GM18517 (cell line): ENCODE data around the gene MILR1.
"Not testable (repeated sequence)": the region's sequence is repeated elsewhere in the genome, so short reads cannot be mapped to it uniquely, and the experiment has no call there.

Source experiments
- ATAC-seq: cut with Tn5 transposase; IDR thresholded peaks from one replicate; pipeline ENCODE4 v1.9.1; 2021; ENCODE audit warnings: mild to moderate bottlenecking, moderate library complexity; ENCODE audit not compliant: unreplicated experiment

The MILR1 gene

DNA sequence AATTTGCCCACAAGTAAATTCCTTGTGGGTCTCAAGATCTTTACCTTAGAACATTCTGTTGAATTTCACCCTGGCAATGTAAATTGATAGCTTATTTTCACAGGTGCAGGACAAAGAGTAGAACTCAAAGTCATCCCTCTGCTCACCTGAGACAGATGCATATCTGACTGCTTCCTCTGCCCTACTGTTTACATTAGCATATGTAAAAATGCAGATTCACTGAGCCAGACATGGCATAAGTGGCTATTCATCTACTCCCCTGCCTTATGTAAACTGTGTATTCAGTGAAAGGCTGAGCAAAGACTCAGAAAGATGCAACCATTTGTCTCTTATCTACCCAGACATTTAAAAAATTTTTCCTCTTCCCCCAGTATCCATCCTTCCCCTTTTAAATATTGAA lies 22.3 kb upstream of the MILR1 start:
- no peak for ATAC-seq

DNA sequence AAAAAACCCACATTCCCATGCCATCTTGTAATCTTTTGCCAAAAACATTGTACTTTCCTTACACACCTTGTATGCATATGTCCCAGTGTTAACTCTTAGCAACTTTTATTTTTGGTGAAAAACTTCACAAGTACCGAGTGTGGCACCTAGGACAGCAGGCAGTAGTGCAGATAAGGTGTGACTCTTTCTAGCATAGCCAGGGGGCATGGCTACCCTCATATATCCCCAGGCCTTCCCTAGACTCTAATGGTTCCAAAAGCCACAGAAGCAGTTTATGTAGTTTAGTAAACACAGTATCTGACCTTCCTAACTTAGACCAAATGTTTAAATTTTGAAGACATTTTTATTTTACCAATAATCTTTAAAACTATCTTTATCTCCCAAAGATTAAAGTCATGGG lies 20.5 kb upstream of the MILR1 start:
- ATAC-seq = no peak

DNA sequence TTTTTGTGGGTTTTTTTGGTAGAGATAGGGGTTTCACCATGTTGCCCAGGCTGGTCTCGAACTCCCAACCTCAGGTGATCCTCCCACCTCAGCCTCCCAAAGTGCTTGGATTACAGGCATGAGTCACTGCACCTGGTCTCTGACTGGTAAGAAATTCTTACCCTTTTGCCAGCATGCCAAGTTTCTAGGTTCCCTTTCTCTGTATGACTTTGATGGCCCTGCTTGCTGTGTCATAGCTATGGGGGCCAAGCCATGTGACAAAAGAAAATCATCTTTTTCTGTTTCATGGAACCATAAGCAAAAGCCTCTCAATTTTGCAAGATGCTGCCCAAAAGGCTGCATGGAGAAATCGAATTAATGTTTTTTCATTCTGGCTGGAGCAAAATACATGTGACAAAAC lies 18.9 kb upstream of the MILR1 start:
- not testable (repeated sequence) for ATAC-seq

DNA sequence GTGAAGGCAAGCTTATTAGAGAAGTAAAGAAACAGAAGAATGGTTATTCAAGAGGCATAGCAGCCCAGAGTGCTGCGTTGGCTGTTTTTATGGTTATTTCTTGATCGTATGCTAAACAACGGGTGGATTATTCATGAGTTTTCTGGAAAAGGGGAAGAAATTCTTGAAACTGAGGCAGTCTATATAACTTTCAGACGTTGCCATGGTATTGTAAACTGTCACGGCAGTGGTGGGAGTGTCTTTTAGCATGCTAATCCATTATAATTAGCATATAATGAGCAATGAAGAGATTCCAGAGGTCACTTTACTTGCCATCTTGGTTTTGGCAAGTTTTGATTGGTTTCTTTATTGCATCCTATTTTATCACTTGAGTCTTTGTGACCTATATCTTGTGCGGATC lies 17.4 kb upstream of the MILR1 start:
- no peak for ATAC-seq

DNA sequence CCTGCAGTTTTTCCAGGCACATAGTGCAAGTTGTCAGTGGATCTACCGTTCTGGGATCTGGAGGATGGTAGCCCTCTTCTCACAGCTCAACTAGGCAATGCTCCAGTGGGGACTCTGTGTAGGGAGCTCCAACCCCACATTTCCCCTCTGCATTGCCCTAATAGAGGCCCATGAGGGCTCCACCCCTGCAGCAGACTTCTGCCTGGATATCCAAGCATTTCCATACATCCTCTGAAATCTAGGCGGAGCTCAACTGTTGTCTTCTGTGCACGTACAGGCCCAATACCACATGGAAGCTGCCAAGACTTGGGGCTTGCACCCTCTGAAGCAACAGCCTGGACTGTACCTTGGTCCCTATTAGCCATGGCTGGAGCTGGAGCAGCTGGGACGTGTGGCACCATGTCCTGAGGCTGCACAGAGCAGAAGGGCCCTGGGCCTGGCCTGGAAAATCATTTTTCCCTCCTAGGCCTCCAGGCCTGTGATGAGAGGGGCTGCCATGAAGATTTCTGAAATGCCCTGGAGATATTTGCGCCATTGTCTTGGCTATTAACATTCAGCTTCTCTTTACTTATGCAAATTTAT lies 10.9 kb upstream of the MILR1 start:
- no peak for ATAC-seq

DNA sequence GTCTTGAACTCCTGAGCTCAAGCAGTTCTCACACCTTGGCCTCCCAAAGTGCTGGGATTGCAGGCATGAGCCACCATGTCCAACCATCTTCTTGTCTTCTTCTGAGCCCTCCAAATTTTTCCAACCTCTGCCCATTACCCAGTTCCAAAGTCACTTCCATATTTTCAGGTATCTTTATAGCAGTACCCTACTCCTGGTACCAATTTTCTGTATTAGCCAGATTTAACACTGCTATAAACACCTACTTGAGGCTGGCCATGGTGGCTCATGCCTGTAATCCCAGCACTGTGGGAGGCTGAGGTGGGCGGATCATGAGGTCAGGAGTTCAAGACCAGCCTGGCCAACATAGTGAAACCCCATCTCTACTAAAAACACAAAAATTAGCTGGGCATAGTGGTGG lies 9.4 kb upstream of the MILR1 start:
- not testable (repeated sequence) for ATAC-seq

DNA sequence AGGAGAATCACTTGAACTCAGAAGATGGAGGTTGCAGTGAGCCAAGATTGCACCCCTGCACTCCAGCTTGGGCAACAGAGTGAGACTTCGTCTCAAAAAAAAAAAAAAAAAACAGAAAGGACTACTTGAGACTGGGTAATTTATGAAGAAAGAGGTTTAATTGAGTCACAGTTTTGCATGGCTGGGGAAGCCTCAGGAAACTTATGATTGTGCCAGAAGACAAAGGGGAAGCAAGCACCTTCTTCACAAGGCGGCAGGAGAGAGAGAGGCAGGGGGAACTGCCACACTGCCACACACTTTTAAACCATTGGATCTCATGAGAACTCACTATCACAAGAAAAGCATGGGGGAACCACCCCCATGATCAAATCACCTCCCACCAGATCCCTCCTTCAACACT lies 9.0 kb upstream of the MILR1 start:
- ATAC-seq = no peak

DNA sequence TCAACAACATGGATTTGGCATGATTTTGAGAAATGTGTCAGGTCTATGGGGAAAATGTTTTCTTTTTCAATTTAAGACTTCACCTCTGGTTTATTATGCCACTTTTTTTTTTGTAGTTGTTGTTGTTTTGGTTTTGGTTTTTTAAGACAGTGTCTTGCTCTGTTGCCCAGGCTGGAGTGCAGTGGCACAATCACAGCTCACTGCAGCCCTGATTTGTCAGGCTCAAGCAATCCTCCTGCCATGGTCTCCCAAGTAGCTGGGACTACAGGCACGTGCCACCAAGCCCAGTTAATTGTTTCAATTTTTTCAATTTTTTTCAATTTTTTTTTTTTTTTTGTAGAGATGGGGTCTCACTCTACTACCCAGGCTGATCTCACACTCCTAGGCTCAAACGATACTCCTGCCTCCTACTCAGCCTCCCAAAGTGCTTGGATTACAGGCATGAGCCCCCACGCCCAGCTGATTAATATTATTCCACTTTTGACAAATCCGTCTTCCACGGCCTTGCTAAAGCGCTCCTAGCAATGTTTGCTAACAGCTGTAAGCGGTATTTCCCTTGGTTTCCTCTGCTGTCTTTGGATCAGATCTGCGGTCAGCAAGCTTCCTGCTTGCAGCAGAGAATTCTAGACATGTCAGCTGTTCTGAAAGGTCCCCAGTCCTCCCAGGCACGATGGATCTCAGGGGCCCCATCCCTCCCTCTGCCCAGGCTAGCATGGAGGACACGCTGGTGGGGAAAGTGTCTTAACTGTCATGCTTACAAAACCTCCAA lies 7.0 kb upstream of the MILR1 start:
- no peak for ATAC-seq

DNA sequence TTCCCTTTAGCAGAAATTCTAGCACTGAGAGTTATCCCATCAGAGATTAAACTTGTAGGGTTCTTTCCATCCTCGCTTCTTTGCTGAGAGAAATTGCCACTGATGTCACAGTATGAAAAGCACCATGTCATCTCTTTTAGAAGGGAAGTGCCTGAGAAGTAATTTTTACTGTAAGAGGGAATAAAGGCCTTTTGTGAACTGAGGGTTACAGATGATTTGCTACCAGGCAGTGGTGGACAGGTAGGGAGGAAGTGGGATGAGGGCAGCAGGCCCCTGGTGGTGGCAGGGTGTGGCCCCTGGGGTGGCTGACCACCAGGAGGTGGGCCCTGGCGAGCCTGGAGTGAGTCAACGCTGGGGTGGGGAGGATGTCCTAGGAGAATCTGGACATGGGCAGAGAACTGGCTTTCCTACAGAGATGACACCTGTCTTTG lies 6.4 kb upstream of the MILR1 start:
- no peak for ATAC-seq

DNA sequence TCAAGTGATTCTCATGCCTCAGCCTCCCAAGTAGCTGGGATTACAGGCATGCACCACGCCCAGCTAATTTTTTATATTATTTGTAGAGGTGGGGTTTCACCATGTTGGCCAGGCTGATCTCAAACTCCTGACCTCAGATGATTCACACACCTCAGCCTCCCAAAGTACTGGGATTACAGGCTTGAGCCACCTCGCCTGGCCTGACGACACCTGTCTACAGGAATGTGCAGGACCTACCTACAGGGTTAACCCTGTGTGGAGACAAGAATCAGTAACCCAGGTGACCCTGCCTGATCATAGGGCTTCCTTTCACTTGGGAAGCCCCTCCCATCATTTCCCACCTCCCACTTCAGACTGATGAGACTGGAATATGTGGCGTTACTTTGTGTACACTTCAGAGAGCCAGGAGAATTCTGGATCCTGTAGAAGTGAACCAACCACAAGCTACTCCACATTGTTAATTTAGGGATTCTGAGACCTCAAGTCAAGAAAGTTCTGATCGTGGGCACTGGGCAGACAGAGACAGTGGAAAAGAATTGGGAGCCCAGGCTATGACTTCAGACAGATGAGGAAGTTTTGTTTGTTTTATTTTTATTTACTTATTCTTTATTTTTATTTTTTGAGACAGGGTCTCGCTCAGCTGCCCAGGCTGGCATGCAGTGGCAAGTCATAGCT lies 5.7 kb upstream of the MILR1 start:
- ATAC-seq = no peak

DNA sequence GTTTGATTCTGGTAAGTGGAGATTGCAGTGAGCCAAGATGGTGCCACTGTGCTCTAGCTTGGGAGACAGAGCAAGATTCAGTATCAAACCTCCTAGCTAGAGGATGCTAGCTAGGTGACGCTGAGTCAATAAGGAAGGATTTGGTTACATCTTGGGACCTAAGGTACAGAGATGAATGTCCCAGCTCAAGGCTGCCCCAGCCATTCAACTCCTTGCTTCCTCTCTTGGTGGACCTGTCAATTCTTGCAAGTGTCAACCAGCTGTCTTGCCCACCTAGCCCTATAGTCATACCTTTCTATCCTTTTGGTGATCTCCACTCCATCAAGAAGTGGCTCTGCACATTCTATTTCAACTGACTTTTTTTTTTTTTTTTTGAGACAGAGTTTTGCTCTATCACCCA lies 1.4 kb upstream of the MILR1 start:
- no peak for ATAC-seq

DNA sequence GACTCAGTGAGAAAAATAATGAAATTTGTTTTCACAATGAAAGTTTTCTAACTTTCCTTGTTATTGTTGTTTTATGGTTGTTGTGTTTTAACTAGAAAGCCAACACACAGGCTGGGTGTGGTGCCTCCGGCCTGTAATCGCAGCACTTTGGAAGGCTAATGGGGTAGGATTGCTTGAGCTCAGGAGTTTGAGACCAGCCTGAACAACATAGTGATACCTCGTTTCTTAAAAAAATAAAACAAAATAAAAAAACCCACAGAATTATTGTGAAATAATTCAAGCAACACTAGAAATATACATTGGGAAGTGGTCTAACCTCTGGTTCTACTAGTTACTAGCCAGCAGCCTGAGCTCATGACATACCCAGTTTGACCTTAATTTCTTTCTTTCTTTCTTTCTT lies 630 bp downstream of the MILR1 start:
- ATAC-seq = no peak

DNA sequence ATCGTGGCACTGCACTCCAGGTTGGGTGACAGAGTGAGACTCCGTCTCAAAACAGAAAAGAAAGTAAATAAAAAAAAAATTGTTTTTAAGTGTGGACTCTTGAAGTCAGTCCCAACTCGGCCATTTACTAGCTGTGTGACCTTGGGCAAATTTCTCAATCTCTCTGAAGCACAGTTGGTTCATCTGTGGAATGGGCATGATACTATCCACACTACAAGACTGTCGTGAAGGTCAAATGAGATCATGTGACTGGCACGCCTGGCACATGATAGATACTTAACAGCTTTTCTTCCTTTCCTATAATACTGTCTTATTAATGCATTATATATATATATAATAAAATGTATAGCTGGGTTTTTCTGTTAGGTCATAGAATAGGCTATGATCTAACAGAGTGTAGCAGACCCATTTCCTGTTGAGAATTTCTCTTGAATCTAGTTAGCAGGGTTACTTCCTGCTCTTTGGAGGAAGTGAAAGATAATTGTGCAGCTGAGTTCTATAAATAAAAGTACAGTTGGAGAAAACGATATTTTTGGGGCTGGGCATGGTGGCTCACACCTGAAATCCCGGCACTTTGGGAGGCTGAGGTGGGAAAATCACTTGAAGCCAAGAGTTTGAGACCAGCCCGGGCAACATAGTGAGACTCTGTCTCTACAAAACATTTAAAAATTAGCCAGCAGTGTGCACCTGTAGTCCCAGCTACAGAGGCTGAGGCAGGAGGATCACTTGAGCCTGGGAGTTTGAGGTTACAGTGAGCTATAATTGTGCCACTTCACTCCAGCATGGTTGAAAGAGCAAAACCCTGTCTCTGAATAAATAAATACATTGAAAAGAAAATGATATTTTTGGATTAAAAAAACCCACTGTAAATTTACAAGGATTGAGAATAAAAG lies 7.3 kb downstream of the MILR1 start:
- no peak for ATAC-seq

DNA sequence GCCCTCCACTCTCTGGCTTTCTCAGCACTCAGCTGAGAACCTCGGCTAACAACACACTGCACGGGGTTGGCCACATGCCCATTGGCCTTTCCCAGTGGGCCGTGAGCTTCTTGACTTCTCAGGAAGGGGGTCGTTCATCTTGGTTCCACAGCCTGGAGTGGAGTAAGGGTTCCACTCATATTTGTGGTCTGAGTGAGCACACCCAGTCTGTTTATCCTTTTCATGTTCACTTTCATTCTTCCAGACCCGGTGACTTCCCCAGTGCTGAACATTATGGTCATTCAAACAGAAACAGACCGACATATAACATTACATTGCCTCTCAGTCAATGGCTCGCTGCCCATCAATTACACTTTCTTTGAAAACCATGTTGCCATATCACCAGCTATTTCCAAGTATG lies 8.2 kb downstream of the MILR1 start:
- no peak for ATAC-seq

DNA sequence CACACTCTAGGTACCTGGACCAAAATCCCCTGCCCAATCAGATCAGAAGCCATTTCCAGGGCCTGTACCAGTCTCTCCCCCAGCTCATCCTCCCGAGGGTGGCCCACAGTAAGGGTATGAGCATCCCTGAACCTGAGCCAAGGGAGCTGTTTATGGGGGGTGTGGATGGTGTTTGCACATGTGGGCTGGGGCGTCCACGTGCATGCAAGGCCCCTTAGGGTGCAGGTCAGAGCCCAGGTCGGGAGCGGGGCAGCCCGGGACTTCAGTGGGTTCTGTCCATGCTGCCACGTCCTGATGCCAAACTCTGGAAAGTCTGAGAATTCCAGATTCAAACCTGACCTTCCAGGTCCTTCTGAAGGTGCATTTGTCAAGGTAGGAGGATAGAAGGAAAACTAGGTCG lies 9.8 kb downstream of the MILR1 start:
- no peak for ATAC-seq

DNA sequence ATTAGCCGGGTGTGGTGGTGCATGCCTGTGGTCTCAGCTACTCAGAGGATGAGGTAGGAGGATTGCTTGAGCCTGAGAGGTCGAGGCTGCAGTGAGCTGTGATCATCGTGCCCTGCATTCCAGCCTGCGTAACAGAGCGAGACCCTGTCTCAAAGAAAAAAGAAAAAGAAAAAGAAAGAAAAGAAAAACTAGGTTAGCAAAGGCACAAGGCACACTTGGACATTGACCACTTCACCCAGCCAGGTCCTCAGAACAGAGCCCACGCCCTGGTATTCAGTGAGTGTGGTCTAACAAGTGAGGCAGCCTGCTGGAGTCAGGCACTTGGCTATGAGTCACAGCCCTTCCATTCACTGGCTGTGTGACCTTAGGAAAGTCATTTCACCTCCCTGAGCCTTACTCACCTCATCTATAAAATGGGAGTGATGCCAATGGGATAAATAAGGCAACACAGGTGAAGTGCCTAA lies 10.4 kb downstream of the MILR1 start:
- no peak for ATAC-seq

DNA sequence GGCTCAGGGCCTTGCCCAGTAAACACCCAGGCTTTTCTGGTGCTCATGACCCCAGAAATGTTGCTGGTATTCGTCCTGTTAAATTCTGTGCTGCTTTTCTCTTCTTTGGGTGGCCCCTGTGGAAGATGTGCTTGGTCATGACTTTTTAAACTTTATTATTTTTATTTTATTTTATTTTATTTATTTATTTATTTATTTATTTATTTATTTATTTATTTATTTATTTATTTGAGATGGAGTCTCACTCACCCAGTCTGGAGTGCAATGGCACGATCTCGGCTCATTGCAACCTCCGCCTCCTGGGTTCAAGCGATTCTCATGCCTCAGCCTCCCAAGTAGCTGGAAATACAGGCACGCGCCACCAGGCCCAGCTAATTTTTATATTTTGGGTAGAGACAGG lies 10.9 kb downstream of the MILR1 start:
- ATAC-seq = not testable (repeated sequence)

DNA sequence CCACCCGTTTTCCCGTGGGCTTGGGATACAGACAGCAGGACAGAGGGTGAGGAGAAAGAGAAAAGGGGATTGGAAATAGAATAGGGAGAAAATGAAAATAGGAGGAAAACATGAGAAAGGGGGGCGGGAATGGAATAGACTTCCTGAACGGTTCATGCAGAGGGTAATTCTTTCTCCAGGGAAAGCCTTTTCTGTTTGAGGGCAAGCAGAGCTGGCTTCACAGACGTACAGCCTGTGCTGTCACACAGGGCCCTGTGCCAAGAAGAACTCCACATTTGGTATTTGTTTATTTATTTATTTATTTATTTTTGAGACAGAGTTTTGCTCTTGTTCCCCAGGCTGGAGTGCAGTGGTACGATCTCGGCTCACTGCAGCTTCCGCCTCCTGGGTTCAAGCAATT lies 12.0 kb downstream of the MILR1 start:
- no peak for ATAC-seq

DNA sequence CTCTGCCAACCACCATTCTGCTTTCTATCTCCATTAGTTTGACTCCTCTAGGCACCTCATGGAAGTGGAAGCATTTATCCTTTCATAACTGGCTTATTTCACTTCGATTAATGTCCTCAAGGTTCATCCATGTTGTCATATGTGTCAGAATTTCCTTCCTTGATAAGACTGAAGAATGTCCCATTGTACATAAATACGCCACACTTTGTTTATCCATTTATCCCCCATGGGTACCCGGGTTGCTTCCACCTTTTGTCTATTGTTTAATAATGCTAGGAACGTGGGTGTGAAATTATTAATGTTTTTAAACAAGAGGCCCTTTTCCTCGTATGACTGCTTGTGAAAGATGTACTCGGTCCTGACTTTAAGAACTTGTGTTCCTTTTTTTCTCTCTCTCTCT lies 12.9 kb downstream of the MILR1 start:
- no peak for ATAC-seq

DNA sequence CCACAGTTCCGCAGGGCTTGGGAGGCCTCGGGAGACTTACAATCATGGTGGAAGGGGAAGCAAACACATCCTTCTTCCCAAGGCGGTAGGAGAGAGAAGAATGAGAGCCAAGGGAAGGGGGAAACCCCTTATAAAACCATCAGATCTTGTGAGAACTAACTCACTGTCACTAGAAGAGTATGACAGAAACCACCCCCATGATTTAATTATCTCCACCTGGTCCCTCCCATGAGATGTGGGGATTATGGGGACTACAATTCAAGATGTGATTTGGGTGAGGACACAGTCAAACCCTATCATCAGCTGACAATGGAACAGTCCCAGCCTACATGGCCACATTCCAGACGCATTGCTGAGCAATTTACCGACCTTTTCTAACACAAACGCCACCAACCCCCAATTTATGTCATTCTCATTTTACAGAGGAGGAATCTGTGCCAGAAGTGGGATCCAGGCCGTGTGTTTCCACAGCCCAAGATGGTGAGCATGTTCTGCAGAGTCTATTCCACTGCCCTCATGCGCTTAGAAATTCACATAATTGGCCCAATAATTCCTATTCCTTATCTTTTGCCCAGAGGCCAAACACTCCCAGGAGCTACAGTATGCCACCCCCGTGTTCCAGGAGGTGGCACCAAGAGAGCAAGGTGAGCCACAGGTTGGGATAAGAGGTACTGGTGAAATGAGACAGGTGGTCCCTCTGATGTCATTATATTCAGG lies 17.3 kb downstream of the MILR1 start:
- no peak for ATAC-seq

DNA sequence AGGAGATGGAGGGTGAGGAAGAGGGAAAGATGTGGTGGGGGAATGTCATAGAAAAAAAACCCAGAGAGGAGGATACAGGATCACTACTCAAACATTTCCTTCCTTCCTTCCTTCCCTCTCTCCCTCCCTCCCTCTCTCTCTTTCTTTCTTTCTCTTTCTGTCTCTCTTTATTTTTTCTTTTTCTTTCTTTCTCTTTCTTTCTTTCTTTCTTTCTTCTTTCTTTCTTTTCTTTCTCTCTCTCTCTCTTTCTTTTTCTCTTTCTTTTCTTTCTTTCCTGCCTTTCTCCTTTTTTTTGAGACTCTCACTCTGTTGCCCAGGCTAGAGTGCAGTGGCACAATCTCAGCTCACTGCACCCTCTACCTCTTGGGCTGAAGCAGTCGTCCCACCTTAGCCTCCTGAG lies 17.9 kb downstream of the MILR1 start:
- not testable (repeated sequence) for ATAC-seq
